GM19025 (cell line): ENCODE measurements around the gene PARP12.

ENCODE experiments used
- ATAC-seq: cut with Tn5 transposase; IDR thresholded peaks from one replicate; pipeline ENCODE4 v1.9.1; 2021; ENCODE audit warnings: mild to moderate bottlenecking, low read depth, moderate library complexity; ENCODE audit not compliant: unreplicated experiment

PARP12 gene

GRCh38 chr7:140017543-140017942 lies 45.2 kb downstream of the PARP12 start:
- no peak for ATAC-seq

- no peak for ATAC-seq
Measured at GRCh38 chr7:140017034-140017433, 45.7 kb downstream of the PARP12 start.

GRCh38 chr7:140016540-140016939 lies 46.2 kb downstream of the PARP12 start:
- ATAC-seq: no peak

- ATAC-seq: no peak
Measured at GRCh38 chr7:140015471-140015970, 47.2 kb downstream of the PARP12 start.

DNA sequence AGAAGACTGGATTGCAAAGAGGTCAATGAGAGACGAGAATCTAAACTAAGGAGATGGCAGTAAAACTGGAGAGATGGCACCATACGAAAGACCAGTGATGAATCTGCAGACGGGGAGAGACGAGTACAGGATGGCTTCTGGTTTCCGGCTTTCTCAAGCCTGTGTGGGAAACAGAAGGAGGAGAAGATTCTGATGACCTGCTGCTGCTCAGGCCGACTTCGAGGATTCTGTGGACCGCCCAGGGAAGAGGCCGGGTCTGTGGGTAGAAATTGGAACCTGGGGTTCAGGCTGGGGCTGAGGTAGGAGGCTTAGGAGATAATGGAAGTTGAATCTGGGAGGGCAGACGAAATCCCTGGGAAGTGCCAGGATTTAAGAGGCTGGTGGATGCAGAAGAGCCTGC lies 48.6 kb downstream of the PARP12 start:
- no peak for ATAC-seq

- ATAC-seq: no peak
Measured at GRCh38 chr7:140013676-140014075, 49.1 kb downstream of the PARP12 start.

DNA sequence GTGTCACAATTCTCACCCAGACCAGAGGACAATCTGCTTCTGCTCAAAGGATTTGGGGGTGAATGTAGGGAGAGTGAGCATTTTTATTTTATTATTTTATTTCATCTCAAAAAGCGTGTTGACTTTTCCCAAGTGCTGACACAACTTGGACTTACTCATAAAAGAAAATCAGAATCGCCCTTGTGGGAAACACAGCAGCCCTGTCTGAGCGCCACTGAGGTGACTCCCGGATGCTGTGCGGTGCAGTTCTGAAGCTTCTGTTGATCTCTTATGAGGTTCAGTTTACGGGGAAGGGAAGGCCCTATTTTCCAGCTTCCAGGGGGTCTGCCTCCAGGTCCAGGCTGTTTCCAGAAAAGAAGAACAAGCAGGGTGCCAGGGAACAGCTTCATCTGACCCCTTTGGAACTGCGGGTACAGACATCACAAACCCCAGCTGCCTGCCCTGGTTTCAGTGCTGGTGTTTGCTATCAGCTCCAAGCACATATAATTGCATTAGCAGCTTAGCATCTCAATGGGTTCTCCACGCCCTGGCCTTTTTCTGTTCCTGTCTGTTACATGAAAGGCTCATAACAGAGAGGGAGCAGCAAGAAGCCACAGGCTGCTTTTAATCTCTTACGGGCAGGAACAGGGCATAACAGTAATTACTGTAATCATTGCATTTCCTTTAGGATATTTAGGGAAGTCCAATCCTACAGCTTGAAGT lies 52.4 kb downstream of the PARP12 start:
- no peak for ATAC-seq

DNA sequence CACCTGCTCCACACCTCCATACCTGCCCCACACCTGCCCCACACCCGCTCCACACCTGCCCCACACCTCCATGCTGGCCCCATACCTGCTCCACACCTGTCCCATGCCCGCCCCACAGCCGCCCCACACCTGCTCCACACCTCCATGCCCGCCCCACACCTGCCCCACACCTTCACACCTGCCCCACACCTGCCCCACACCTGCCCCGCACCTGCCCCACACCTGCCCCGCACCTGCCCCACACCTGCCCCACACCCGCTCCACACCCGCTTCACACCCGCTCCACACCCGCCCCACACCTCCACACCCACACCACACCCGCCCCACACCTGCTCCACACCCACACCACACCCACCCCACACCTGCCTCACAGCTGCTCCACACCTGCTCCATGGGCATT lies 53.0 kb downstream of the PARP12 start:
- no peak for ATAC-seq

DNA sequence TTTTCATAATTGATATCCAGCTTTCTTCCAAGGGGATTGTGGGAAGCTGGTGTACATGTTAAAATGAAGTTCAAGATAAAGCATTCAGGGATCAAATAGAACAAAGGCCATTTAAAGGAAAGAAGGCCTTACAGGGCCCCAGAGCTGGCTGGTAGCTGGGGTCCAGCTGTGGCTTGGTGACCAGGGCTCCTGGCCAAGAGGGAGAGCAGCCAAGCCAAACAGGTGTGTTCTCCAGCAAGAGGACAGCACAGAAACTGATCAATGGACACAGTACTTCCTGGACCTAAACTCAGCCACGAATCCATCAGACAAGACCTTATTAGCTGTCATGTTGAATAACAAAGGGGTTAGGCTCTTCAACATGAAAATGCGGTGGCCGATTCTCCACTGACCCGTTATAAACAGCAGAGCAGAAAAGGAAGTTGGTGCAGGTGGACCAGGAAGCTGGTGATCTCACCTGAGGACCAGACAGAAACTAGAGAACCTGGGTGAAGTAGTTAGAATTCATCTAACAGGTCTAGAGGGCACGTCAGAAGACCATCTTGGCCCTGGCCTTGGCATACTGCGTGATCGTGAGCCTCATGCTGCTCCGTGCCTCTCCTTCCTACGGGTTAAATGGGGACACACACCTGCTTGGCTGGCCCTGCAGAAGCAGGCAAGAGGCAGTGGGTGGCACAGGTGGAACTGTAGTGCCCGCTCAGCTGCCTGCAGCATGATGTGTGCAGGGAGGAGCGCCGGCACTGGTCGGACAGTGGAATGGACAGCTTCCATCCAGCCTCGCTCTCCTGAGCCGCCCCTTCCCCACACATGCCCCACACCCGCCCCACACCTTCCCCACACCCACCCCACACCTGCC lies 53.8 kb downstream of the PARP12 start:
- ATAC-seq: no peak

DNA sequence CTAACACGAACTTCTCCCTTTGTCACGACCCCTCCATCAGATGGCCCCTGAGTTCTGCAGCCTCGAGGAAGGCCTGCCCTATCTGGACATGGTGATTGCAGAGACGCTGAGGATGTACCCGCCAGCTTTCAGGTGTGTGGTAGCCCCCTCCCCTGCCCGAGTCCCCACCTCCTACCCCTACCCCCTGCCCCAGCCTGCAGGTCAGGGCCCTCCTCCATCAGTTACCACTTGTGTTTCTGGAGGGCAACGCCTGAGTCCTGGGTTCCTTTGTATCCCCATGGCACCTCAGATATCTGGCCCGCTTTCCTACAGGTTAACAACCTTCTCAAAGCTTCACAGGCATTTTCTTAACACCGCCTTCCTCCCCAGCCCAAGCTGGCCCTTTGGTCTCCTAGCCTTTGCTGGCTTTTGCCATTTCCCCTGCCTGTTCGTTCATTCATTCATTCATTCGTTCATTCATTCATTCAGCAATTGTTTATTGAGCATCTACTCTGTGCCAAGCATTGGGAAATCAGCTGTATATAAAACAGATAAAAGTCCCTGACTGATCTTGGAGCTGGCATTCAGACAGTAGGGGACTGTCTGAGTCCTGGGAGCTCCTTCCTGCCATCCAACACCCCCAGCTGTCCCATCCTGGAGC lies 55.6 kb downstream of the PARP12 start:
- ATAC-seq: no peak

- no peak for ATAC-seq
Measured at GRCh38 chr7:140006600-140006999, 56.2 kb downstream of the PARP12 start.

GRCh38 chr7:140005754-140006503 lies 56.8 kb downstream of the PARP12 start:
- ATAC-seq: no peak

- ATAC-seq: no peak
Measured at GRCh38 chr7:140005341-140005740, 57.4 kb downstream of the PARP12 start.

DNA sequence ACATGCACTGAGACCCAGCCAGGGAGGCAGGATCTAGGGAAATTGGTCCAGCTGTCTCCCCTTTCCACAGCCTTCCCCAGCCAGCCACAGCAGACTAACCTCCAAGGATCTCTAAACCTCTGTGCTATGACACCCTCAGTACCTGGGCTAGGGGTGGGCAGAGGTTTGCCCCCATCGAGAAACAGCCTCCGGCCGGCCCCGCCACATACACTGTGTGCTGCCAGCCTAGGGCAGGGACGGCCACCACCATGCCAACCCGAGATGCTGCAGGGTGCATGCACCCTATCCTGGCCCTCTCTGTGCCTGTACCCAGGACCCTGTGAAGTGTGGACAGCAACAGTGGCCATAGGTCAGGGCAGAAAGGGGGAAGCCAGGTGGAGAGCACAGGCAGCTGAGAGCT lies 58.1 kb downstream of the PARP12 start:
- ATAC-seq: no peak

GRCh38 chr7:140003913-140004382 lies 58.8 kb downstream of the PARP12 start:
- no peak for ATAC-seq

DNA sequence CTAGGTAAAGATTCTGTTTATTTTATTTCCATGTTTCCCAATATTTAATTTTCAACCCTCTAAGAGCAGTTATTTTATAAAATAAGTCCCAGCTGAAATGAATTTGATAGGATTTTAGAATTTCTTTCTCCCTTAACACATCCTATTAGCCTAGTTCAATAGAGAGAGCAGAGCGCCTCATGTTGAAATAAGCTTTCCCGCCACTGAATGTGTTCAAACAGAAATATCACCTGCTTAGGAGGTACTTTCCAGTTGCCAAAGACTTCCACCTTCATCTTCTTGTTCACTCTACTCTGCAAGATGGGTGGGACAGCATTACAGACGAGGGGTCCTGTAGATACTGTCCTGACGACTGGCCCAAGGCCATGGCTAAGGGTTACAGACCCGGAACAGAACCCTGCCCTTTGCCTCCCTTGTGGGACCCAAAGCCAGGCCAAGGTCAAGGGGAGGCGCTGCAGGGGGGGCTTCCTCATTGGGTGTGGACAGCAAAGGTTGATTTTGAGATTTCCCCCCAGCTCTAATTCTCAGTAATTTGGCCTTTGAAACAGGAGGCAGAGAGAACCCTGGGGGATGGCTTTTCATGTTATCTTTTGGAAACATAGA lies 62.0 kb downstream of the PARP12 start:
- no peak for ATAC-seq

GRCh38 chr7:139999516-139999915 lies 63.2 kb downstream of the PARP12 start:
- no peak for ATAC-seq

DNA sequence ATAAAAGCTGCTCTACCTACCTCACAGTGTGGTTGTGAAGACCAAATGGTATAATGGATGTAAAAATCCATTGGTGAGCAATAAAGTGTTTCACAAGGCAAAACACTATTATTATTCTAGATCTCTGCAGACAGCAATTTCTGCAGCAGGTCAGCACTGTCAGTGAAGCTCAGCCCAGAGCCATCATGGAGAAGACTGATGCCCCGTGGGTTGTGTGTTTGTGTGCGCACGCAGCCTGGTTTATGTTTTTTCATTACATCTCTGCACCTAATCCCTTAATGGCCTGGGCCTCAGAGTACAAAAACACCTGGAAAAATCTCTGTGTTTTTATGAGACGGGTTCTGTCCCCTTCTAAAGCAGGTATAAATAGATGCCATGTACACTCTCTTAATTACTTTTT lies 64.2 kb downstream of the PARP12 start:
- no peak for ATAC-seq

- no peak for ATAC-seq
Measured at GRCh38 chr7:139995017-139995915, 67.5 kb downstream of the PARP12 start.
